Fibroblast of lung (primary cell): ENCODE data around the gene SF3B1.
A peak's percentile ranks its signal among the peaks of the same experiment; 100 is the strongest.

Experiments
- CTCF ChIP-seq, 2 donors: IDR thresholded peaks in 1 of 2; conservative IDR thresholded peaks in 1 of 2; 1 replicate in 1 of 2; 2 replicates in 1 of 2; pipeline ENCODE4 v1.5.1; 2011 to 2012; ENCODE audit warnings: low read length in 2 of 2, control low read depth in 1 of 2, inconsistent platforms in 1 of 2, low read depth in 1 of 2, mild to moderate bottlenecking in 1 of 2
- EZH2 ChIP-seq: IDR thresholded peaks from 2 replicates; pipeline ENCODE4 v1.5.1; 2012; ENCODE audit warnings: low read length, control low read depth, mild to moderate bottlenecking; ENCODE audit errors: missing control alignments

DNA sequence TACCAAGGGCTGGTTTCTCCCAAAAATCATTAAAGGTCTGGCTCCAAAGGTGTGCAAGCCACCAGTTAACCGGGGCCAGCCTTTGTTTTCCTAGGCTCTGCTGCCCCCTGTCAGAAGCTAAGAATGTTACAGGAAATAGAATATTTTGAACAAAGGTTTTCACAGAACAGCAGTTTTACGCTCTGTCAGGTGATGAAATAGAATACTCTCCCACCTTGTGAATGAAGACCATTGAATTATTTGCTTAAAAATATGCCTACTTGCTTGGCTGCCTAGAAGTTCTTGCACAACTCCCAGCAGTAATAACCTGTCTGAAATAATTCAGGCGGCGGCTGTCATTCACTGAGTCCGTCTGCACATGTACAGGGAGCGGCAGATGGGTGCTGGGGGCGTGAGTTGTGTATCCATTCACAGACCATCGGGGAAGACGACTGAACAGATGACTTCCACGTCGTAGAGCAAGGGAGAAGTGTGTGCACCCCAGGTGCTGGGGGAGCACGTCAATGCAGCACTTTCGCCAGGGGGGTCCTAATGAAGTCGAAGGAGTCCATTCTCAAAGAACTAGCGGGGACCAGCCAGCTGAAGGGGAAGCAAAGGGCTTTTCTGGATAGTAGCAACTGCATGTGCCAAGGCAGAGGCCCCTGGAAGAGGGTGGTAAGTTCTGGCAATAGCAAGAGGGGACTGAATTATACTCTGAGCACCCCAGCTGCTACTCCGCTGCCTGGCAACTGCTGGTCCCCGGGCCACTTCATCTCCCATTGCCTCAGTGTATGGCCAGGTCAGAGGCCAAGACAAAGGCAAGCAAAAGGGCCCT is 56.1 kb downstream of the SF3B1 start:
- TF ChIP-seq EZH2 (no peak), CTCF (conservative IDR thresholded peaks at IDR 0.05 in 1 of 2, IDR thresholded peaks at IDR 0.05 in 1 of 2; ENCODE audit: low read depth in 1 of 2, low read length in 2 of 2) (peak; percentile 75 to 84)
